AG09309 (cell line): Measurements from ENCODE around the gene ST8SIA6.
A peak's percentile ranks its signal among the peaks of the same experiment; 100 is the strongest.

Experiments used
- DNase-seq: peaks from one replicate; pipeline ENCODE4 v3.0.0-alpha.2; 2010; ENCODE audit warnings: low read depth
- H3K4me3 ChIP-seq: 2 replicates; pipeline ENCODE4 v1.5.1; 2011; ENCODE audit warnings: mild to moderate bottlenecking, low read depth, low read length, moderate library complexity; ENCODE audit not compliant: control insufficient read depth
- TF ChIP-seq, protein P1 (sequence below): IDR thresholded peaks from 2 replicates; pipeline ENCODE4 v1.5.1; 2011; ENCODE audit warnings: mild to moderate bottlenecking, low read depth, low read length, inconsistent platforms; ENCODE audit not compliant: insufficient read depth, control insufficient read depth; ENCODE audit errors: missing control alignments

The ST8SIA6 gene

GRCh38 chr10:17353568-17354300, 100.7 kb downstream of the ST8SIA6 start:
- no peak overlapping the region for H3K4me3 ChIP-seq
- TF ChIP-seq, protein P1, sequence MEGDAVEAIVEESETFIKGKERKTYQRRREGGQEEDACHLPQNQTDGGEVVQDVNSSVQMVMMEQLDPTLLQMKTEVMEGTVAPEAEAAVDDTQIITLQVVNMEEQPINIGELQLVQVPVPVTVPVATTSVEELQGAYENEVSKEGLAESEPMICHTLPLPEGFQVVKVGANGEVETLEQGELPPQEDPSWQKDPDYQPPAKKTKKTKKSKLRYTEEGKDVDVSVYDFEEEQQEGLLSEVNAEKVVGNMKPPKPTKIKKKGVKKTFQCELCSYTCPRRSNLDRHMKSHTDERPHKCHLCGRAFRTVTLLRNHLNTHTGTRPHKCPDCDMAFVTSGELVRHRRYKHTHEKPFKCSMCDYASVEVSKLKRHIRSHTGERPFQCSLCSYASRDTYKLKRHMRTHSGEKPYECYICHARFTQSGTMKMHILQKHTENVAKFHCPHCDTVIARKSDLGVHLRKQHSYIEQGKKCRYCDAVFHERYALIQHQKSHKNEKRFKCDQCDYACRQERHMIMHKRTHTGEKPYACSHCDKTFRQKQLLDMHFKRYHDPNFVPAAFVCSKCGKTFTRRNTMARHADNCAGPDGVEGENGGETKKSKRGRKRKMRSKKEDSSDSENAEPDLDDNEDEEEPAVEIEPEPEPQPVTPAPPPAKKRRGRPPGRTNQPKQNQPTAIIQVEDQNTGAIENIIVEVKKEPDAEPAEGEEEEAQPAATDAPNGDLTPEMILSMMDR, result no peak
- no peak for DNase-seq

- TF ChIP-seq, protein P1, result no peak
- H3K4me3 ChIP-seq, result no peak overlapping the region
- no peak for DNase-seq
These were observed 101.8 kb downstream of the ST8SIA6 start for GRCh38 chr10:17352583-17352982.

- no peak for DNase-seq
- H3K4me3 ChIP-seq, result no peak overlapping the region
- TF ChIP-seq, protein P1, result no peak
These were observed 102.9 kb downstream of the ST8SIA6 start for GRCh38 chr10:17351506-17351905.

DNA sequence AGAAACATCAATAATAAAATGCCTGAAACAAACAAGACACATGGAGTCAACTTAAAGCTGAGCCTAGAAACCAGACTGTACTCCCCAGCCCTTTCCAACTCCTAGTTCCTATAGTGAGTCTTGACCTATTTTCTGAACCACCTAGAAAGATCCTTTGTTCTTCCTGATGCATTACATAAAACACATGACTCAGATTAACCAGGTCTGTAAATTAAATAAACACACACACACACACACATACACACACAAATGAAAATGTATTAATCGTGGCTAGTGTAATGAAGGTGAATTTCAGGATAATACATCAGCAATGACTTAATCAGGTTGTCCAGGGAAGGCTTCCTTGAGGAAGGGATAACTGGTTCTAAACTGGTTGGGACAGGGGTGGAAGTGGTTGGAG, 104.7 kb downstream of the ST8SIA6 start:
- H3K4me3 ChIP-seq, result no peak overlapping the region
- TF ChIP-seq, protein P1, result no peak
- DNase-seq, result no peak

DNA sequence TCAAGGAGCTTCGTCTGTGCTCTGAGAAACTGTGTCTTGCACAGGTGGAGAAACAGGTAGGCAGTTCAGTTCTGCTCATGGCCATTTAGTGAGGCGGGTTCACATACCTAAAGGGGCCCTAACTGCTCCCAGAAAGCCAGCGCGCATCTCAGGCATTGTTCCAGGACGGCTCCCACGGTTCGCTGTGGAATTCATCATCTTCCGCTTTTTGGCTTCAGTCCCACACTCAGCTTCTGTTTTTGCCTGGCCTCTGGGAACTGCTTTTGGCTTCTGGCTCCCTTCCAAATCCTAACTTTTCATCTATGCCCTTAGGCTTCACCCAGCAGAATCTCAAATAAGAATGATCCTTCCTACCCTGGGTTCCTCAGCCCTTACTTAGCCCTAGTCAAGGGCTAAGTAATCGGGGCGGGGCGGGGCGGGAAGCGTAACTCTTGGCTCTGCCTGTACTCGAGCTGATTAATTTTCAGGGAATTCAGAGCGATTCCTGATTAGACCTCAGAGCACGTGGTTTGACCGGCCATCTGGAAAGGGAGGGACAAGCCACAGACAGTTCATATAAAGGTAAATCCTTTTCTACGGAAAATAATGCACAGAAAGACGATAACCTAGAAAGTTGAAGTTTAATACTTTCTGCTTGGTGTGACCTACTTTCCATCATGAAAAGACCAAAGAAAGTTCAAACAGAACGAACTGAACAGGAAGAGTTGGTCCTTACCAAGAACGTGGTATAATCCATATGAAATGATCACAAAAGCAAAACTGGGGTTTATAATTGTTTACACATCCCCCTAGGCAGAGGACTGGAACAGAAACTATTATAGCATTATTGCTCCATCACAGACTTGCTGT, 105.7 kb downstream of the ST8SIA6 start:
- DNase-seq, result peak; percentile 52
- peak overlapping the region; percentile 18 for H3K4me3 ChIP-seq
- TF ChIP-seq, protein P1, result no peak

DNA sequence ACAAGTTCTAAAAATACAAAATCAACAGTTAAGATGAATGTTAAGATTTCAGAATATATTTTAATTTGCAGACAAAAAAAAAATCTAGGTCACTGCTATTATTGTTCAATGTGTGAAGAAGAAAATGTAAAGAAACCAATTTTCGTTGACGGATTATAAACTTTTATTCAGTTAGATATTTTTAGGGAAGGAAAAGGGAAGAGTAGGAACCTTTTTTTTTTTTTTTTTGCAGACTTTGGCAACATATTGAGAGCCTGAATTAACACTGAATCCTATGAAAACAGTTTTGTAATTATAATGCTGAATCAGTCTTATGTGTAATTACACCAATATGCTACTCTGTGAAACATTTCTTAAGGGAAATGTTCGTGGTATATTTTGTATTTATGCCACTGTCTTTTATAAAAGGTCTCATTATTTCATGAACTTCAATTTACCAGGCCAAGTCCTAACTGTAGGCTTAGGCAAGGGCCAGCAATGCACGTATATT, 106.3 kb downstream of the ST8SIA6 start:
- TF ChIP-seq, protein P1, result no peak
- DNase-seq, result no peak
- no peak overlapping the region for H3K4me3 ChIP-seq
